Astrocyte of the cerebellum (primary cell): ENCODE measurements around the gene KDELR1.
"Not testable (repeated sequence)": the region's sequence is repeated elsewhere in the genome, so short reads cannot be mapped to it uniquely, and the experiment has no call there.

Experiments
- DNase-seq: peaks from one replicate; pipeline ENCODE4 v3.0.0-alpha.2; 2011; ENCODE audit warnings: low read depth
- H3K4me3 ChIP-seq: 2 replicates; pipeline ENCODE4 v1.5.1; 2011; ENCODE audit warnings: mild to moderate bottlenecking, low read depth, low read length, moderate library complexity
- CTCF ChIP-seq: IDR thresholded peaks from 2 replicates; pipeline ENCODE4 v1.5.1; 2012; ENCODE audit warnings: low read length, low read depth, moderate library complexity, mild to moderate bottlenecking; ENCODE audit errors: missing control alignments
- in situ Hi-C: cut with HindIII; loops from 2 replicates; pipeline ENCODE4 v1.10.0; 2017; ENCODE audit warnings: low sequenced_read_pairs

The KDELR1 gene

GRCh38 chr19:48373567-48373966, 17.8 kb downstream of the KDELR1 start:
- no peak for TF ChIP-seq CTCF
- DNase-seq: no peak
- in situ Hi-C loops: no loop called here
- no peak overlapping the region for H3K4me3 ChIP-seq

GRCh38 chr19:48372904-48373303, 18.4 kb downstream of the KDELR1 start:
- DNase-seq: no peak
- in situ Hi-C loops: no loop called here
- TF ChIP-seq CTCF: no peak
- no peak overlapping the region for H3K4me3 ChIP-seq

- in situ Hi-C loops, H3K4me3 ChIP-seq, DNase-seq: not testable (repeated sequence)
Measured at GRCh38 chr19:48371771-48372170, 19.6 kb downstream of the KDELR1 start.

GRCh38 chr19:48371367-48371766, 20.0 kb downstream of the KDELR1 start:
- TF ChIP-seq CTCF: no peak
- DNase-seq: no peak
- in situ Hi-C loops: no loop called here

GRCh38 chr19:48370955-48371354, 20.4 kb downstream of the KDELR1 start:
- no peak overlapping the region for H3K4me3 ChIP-seq
- in situ Hi-C loops: no loop called here
- no peak for DNase-seq
- TF ChIP-seq CTCF: no peak

More at GRCh38 chr19:48371367-48371766, 20.0 kb downstream of the KDELR1 start:
- H3K4me3 ChIP-seq: no peak overlapping the region

- in situ Hi-C loops: no loop called here
- H3K4me3 ChIP-seq: no peak overlapping the region
- no peak for DNase-seq
- TF ChIP-seq CTCF: no peak
Measured at GRCh38 chr19:48368936-48369335, 22.4 kb downstream of the KDELR1 start.

GRCh38 chr19:48367855-48368254, 23.5 kb downstream of the KDELR1 start:
- no peak overlapping the region for H3K4me3 ChIP-seq
- in situ Hi-C loops: no loop called here
- no peak for TF ChIP-seq CTCF
- no peak for DNase-seq
